ENCODE measurements around the gene TMEM50A. TPM values are rescaled to one million over a fixed set of nuclear protein-coding genes. Genes with fewer than 3 reads are reported as not detected.
"Not testable (repeated sequence)": the region's sequence is repeated elsewhere in the genome, so short reads cannot be mapped to it uniquely, and the experiment has no call there.

Gene TMEM50A
- polyA plus RNA-seq, 6 donors from 2014 or later: 123 to 151 (median 137) TPM

DNA sequence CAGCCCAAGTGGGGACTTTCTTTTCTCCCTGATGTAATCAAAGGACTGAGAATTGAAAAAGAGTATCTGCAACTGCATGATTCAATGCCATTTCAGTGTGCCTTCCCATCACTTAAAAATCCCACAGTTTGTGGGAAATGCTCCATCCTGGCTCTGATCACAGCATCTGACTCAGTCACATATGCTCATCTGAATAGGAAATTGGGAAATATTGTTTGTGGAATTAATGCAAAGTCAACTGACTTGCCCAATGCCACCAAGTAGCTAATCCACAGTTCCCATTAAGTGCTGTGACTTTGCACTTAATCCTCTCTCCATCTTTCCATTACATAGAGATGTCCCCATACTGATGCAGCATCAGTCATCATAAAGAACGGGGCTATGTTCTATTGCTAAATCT lies 45.0 kb downstream of the TMEM50A start:
- not testable (repeated sequence) for H3K36me3 Mint-ChIP-seq; ATAC-seq (ENCODE audit: low read depth in 2 of 2); H3K9me3 Mint-ChIP-seq; H3K4me1 Mint-ChIP-seq; H3K27me3 Mint-ChIP-seq; H3K4me3 Mint-ChIP-seq; H3K27ac Mint-ChIP-seq; DNase-seq

GRCh38 chr1:25383875-25384274 lies 45.7 kb downstream of the TMEM50A start:
- ATAC-seq (ENCODE audit: low read depth in 2 of 2); H3K27me3 Mint-ChIP-seq; H3K4me3 Mint-ChIP-seq; H3K27ac Mint-ChIP-seq; H3K9me3 Mint-ChIP-seq; H3K36me3 Mint-ChIP-seq; DNase-seq; H3K4me1 Mint-ChIP-seq: not testable (repeated sequence)

DNA sequence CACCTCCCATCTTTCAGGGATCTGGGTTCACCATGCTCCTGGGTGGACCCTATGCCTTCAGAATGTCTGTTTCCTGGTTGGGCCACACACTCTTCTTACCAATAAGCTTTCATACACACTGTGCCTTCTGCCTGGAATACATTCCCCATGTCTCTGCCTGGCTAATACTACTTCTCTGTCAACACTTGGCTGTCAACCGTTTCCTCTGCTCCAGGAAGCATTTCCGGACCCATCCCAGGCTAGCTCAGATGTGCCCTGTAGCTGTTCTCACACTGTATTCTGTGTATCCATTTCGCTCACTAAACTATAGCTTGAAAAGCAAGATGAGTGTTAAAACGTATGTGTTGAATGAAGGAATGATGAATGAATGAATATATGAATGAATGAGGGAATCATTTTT lies 49.0 kb downstream of the TMEM50A start:
- ATAC-seq (ENCODE audit: low read depth in 2 of 2); H3K4me3 Mint-ChIP-seq; H3K27ac Mint-ChIP-seq; H3K27me3 Mint-ChIP-seq; H3K4me1 Mint-ChIP-seq; H3K9me3 Mint-ChIP-seq; H3K36me3 Mint-ChIP-seq; DNase-seq: not testable (repeated sequence)

GRCh38 chr1:25388691-25389090 lies 50.6 kb downstream of the TMEM50A start:
- not testable (repeated sequence) for H3K36me3 Mint-ChIP-seq; H3K4me3 Mint-ChIP-seq; DNase-seq; H3K27me3 Mint-ChIP-seq; H3K4me1 Mint-ChIP-seq; ATAC-seq (ENCODE audit: low read depth in 2 of 2); H3K9me3 Mint-ChIP-seq
- peak overlapping the region in 1 of 6 donors; percentile 58 for H3K27ac Mint-ChIP-seq

DNA sequence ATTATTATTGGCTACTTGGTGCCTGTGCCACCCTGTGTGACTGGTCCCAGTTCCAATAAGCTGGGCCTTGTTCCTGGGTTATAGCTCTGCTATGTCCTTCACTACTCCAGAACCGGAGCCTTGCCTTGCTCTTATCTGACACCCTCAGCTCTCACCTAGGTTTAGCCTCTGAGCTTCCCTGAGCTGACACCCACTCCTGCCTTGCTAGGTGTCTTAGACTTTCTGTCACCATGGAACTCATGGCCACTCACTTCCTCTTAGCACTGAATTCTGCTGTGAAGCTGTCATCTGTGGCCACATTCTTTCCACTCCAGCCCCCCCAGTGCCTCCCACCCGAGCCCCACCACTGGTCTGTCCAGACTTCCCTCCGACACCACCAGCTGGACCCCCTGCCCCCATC lies 51.6 kb downstream of the TMEM50A start:
- not testable (repeated sequence) for H3K9me3 Mint-ChIP-seq; H3K4me3 Mint-ChIP-seq; H3K36me3 Mint-ChIP-seq; ATAC-seq (ENCODE audit: low read depth in 2 of 2); DNase-seq; H3K27me3 Mint-ChIP-seq; H3K4me1 Mint-ChIP-seq
- peak overlapping the region in 2 of 6 donors; percentile 61 to 86 for H3K27ac Mint-ChIP-seq

GRCh38 chr1:25392841-25393240 lies 54.7 kb downstream of the TMEM50A start:
- peaks cover 0 to 6% (median 2%) of the 10 kb centered on the region in 3 donors for H3K4me1 Mint-ChIP-seq
- no peaks in the 10 kb centered on the region for H3K27me3 Mint-ChIP-seq
- no peaks in the 10 kb centered on the region for H3K36me3 Mint-ChIP-seq
- H3K9me3 Mint-ChIP-seq: no peaks in the 10 kb centered on the region
- DNase-seq (no peak), ATAC-seq (ENCODE audit: low read depth in 2 of 2) (no peak)
- no peak overlapping the region for H3K4me3 Mint-ChIP-seq
- H3K27ac Mint-ChIP-seq: no peak overlapping the region

- H3K27me3 Mint-ChIP-seq; H3K9me3 Mint-ChIP-seq; H3K36me3 Mint-ChIP-seq; H3K4me1 Mint-ChIP-seq; ATAC-seq (ENCODE audit: low read depth in 2 of 2); DNase-seq: not testable (repeated sequence)
- H3K27ac Mint-ChIP-seq: peak overlapping the region in 2 of 6 donors; percentile 47 to 69
- H3K4me3 Mint-ChIP-seq: peak overlapping the region in 1 of 8 donors; percentile 24
These were observed 59.4 kb downstream of the TMEM50A start for GRCh38 chr1:25397549-25397948.

GRCh38 chr1:25398079-25398478 lies 59.9 kb downstream of the TMEM50A start:
- peak; percentile 41 to 76 for ATAC-seq (ENCODE audit: low read depth in 2 of 2)
- not testable (repeated sequence) for H3K9me3 Mint-ChIP-seq, H3K4me3 Mint-ChIP-seq, H3K27ac Mint-ChIP-seq, DNase-seq, H3K36me3 Mint-ChIP-seq, H3K4me1 Mint-ChIP-seq
- peaks cover 0 to 11% (median 8%) of the 10 kb centered on the region in 3 donors for H3K27me3 Mint-ChIP-seq

DNA sequence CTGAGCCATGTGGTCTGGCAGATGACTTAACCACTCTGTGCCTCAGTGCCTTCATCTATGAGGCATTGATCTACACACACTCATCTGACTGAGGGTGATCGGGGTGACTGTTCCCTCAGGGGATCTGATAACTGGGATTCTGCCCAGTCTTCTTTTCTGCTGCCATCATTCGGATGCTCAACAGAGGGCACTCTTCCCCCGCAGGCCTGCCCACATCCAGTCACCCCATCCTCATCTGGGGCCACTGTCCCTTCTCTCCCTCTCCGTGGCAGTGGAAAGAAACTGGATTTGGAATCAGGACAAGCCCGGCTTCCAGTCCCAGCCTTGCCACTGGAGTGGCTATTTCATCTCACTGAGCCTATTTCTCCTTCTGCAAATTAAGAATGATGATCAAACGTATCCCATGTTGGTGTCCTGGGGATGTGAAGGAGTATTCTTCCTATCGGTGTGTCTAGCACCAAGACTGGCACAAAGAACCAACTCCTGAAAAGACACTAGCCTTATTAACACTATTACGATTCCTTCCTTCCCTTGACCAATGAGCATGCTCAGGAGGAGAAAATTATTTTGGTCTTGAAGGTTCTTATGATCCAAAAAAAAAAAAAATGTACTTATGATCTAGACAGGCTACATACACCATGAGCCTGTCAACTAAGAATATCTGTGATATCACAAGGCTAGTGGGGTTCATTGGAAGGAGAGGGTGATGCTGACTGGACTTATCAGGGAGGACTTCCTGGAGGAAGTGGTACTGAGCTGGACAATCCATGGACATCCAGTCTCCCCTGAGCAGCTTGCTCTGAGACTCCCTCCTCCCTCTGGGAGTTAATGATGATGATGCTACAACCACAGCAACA lies 65.0 kb downstream of the TMEM50A start:
- peaks cover 0 to 14% (median 11%) of the 10 kb centered on the region in 3 donors for H3K27me3 Mint-ChIP-seq
- ATAC-seq (ENCODE audit: low read depth in 2 of 2): peak in 1 of 2 donors; percentile 57
- DNase-seq, H3K9me3 Mint-ChIP-seq, H3K36me3 Mint-ChIP-seq, H3K27ac Mint-ChIP-seq, H3K4me3 Mint-ChIP-seq, H3K4me1 Mint-ChIP-seq: not testable (repeated sequence)

DNA sequence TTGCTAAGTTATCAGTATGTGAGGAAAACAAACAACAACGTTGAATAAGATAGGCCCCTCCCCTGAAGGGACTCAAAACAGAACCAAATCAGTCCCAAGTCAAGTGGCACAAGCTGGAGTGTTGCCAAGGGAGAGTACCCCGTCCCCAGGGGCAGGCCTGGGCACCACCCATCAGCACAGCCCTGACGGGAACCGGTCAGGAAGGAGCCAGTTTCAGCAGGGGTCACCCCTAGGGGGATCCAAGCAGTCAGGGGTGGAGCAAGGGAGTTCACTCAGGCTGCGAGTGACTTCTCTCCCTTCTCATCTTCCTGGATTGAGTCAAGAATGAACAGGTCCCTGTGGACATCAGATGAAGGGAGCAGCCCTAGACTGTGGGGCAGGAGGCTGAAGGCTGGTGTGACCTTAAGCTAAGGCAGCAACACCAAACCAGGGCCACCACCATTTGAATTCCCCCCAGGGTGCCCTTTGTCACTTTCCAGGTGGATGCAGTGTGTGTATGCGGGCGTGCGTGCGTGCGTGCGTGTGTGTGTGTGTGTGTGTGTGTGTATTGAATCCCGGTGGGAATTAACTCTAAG lies 67.7 kb downstream of the TMEM50A start:
- H3K9me3 Mint-ChIP-seq: not testable (repeated sequence)

DNA sequence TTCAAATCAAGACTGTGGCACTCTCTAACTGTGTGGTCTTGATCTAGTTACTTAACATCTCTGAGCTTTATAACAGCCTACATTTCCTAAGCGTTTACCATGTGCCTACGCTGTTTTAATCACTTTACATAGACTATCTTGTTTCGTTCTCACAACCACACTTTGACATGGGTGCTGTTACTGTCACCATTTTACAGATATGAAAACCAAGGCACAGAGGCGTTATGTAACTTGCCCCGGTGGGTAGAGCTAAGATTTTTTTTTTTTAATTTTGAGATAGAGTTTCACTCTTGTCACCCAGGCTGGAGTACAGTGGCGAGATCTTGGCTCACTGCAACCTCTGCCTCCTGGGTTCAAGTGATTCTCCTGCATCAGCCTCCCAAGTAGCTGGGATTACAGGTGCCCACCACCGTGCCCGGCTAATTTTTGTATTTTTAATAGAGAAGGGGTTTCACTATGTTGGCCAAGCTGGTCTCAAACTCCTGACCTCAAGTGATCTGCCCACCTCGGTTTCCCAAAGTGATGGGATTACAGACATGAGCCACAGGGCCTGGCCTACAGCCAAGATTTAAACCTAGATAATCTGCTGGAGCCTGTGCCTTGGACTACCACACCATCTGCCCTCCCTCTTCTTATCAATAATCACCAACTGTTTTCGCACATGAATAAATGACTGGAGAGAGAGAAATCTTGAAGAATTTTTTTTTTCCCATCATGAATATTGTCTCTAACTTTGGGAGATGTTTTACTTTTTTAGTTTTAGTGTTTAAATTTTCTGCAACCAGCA lies 71.7 kb downstream of the TMEM50A start:
- DNase-seq; ATAC-seq (ENCODE audit: low read depth in 2 of 2); H3K27me3 Mint-ChIP-seq; H3K9me3 Mint-ChIP-seq; H3K36me3 Mint-ChIP-seq; H3K4me1 Mint-ChIP-seq; H3K4me3 Mint-ChIP-seq: not testable (repeated sequence)
- H3K27ac Mint-ChIP-seq: peak overlapping the region in 1 of 6 donors; percentile 12

More for the DNA sequence above, 67.7 kb downstream of the TMEM50A start:
- not testable (repeated sequence) for H3K36me3 Mint-ChIP-seq, H3K27ac Mint-ChIP-seq, H3K4me1 Mint-ChIP-seq, H3K4me3 Mint-ChIP-seq, DNase-seq
- peaks cover 0 to 11% (median 11%) of the 10 kb centered on the region in 3 donors for H3K27me3 Mint-ChIP-seq
- peak; percentile 72 to 77 for ATAC-seq (ENCODE audit: low read depth in 2 of 2)
